ENCODE results near the gene CD58. TPM values are rescaled to one million over a fixed set of nuclear protein-coding genes. Genes with fewer than 3 reads are reported as not detected.

The CD58 gene
- total and polyA plus RNA-seq, 12 donors, result 6.3 to 43.6 (median 12.5) TPM

DNA sequence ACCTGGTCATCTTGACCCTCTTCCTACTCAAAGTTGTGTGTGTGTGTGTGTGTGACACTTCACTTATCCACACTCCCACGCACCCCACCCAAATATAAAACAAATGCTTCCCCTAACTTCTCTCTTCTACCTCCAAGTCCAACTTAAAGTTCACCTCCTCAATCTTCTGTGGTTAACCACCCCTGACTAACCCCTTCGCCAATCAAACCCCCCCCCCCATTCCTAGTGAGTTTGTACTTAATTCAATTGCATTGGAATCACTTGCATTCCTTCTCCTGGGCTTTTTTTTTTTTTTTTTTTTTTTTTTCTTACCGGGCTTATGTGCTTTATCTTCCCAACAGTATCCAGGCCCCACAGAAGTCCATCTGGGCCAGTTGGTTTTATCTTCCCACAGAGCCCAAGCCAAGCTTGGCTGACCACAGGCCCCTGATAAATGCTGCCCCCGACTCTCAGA is 78.4 kb downstream of the CD58 start:
- Histone ChIP-seq H3K27ac (no peak overlapping the region), H3K4me3 (no peak overlapping the region), H3K36me3 (replicated peaks in 1 of 2) (no peaks in the 10 kb centered on the region), H3K9me3 (replicated peaks in 1 of 3) (no peaks in the 10 kb centered on the region), H3K27me3 (no peaks in the 10 kb centered on the region), H3K4me1 (replicated peaks in 1 of 2) (peaks cover 0 to 10% of the 10 kb centered on the region in 2 donors)
- WGBS, 4 donors, result 76 to 87% (median 80%) methylated on average over 4 of the region's 4 CpGs
- DNase-seq, result no peak
- TF ChIP-seq POLR2A (IDR thresholded peaks at IDR 0.05), result no peak
- TF ChIP-seq, protein P1, sequence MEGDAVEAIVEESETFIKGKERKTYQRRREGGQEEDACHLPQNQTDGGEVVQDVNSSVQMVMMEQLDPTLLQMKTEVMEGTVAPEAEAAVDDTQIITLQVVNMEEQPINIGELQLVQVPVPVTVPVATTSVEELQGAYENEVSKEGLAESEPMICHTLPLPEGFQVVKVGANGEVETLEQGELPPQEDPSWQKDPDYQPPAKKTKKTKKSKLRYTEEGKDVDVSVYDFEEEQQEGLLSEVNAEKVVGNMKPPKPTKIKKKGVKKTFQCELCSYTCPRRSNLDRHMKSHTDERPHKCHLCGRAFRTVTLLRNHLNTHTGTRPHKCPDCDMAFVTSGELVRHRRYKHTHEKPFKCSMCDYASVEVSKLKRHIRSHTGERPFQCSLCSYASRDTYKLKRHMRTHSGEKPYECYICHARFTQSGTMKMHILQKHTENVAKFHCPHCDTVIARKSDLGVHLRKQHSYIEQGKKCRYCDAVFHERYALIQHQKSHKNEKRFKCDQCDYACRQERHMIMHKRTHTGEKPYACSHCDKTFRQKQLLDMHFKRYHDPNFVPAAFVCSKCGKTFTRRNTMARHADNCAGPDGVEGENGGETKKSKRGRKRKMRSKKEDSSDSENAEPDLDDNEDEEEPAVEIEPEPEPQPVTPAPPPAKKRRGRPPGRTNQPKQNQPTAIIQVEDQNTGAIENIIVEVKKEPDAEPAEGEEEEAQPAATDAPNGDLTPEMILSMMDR (IDR thresholded peaks at IDR 0.05), result no peak
- intact Hi-C loops (cut with DNase I), result no loop called here

DNA sequence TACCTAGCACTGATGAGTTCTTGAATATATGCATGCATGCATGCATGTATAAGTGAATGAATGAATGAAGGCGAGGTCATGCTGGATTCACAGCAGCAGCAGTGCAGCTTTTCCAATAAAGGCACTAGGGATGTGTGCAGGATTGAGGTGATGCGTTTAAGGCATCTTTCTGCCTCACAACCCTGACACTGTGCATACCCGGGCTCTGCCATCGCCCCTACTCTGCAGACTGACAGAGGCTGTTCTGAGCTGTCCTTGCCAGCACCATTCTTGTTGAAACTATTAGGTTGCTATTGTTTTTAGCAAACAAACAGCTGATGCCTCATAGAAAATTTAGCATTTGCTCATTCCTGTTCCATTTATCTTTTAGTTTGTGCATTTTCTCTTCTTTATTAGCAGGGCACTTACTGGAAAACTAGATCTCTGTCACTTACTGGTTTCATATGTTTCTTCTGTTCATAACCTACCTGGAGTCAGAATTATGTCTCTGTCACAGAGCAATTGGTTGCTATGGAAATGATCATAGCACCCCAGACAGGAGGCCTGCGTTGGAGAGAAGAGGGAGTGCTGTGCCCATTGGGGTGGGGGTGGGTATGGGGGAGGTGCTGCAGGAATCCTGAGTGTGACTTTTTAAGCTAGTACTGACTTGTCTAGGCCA is 79.0 kb downstream of the CD58 start:
- Histone ChIP-seq H3K4me1 (replicated peaks in 1 of 2) (peaks cover 0 to 10% of the 10 kb centered on the region in 2 donors), H3K4me3 (no peak overlapping the region), H3K9me3 (replicated peaks in 1 of 3) (no peaks in the 10 kb centered on the region), H3K36me3 (replicated peaks in 1 of 2) (no peaks in the 10 kb centered on the region), H3K27me3 (no peaks in the 10 kb centered on the region), H3K27ac (no peak overlapping the region)
- DNase-seq, result no peak
- TF ChIP-seq, protein P1 (IDR thresholded peaks at IDR 0.05), result no peak
- no peak for TF ChIP-seq POLR2A (IDR thresholded peaks at IDR 0.05)
- WGBS, 4 donors, result 81 to 93% (median 86%) methylated on average over 5 of the region's 5 CpGs
- intact Hi-C loops (cut with DNase I), result no loop called here

DNA sequence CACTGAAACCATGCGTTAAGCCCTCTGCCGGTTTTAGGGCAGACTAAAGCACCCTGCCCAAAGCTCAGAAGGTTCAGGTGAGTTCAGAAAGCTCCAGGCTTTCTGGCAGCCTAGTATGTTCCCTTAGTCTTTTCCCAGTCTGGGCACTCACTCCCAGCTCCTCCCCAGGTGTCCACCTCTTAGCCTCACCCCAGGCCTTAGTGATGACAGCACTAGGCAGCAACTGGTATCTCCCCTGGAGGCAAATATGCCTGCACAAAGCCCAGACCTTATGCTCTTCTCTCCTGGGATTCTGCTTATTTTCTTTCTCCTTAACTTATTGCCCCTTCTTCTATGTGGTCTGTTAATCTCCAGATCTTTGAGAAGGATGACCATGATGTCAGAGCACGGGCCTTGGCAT is 80.2 kb downstream of the CD58 start:
- Histone ChIP-seq H3K9me3 (replicated peaks in 1 of 3) (no peaks in the 10 kb centered on the region), H3K4me3 (no peak overlapping the region), H3K4me1 (replicated peaks in 1 of 2) (peaks cover 0 to 10% of the 10 kb centered on the region in 2 donors), H3K36me3 (replicated peaks in 1 of 2) (no peaks in the 10 kb centered on the region), H3K27ac (no peak overlapping the region), H3K27me3 (no peaks in the 10 kb centered on the region)
- WGBS, 4 donors, result 91 to 98% (median 93%) methylated on average over 3 of the region's 3 CpGs
- TF ChIP-seq, protein P1 (IDR thresholded peaks at IDR 0.05), result no peak
- no peak for TF ChIP-seq POLR2A (IDR thresholded peaks at IDR 0.05)
- intact Hi-C loops (cut with DNase I), result no loop called here
- DNase-seq, result no peak

DNA sequence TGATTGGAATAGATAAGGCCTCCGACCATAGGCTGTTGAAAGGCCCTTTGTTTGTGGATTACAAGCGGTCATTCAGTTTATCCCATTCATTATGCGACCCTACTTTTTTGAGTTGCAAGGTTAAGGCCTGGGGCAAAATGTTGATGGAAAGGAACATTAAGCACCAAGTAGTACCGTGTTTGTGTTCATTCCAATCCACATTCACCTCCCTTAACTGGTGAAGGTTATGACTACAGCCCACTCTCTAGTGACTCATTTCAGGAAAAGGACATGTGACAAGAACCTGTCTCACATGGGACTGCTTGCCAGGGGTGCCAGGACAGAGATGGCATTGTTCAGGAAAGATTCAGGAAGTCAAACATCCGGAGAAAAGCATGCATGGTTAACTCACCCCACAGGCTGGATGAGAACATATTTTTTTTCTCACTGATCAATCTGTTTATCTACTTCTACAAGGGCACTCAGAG is 81.6 kb downstream of the CD58 start:
- TF ChIP-seq, protein P1 (IDR thresholded peaks at IDR 0.05), result no peak
- no peak for TF ChIP-seq POLR2A (IDR thresholded peaks at IDR 0.05)
- Histone ChIP-seq H3K27me3 (no peaks in the 10 kb centered on the region), H3K4me3 (no peak overlapping the region), H3K27ac (peak overlapping the region in 1 of 5 donors; percentile 30), H3K36me3 (replicated peaks in 1 of 2) (no peaks in the 10 kb centered on the region), H3K9me3 (replicated peaks in 1 of 3) (no peaks in the 10 kb centered on the region), H3K4me1 (replicated peaks in 1 of 2) (no peaks in the 10 kb centered on the region)
- intact Hi-C loops (cut with DNase I), result loop anchor here (5.0 kb wide), 3 partner anchors 127 to 337 kb away; no protein-coding TSS in a partner anchor
- peak in 3 of 7 donors; percentile 16 to 45 (median 39) for DNase-seq
- whole genome bisulfite sequencing, 4 donors, result 58 to 64% (median 62%) methylated on average over 5 of the region's 5 CpGs

Data from adrenal gland (tissue), 12 donors.